H1 (cell line): ENCODE measurements around the gene PLEKHM3. TPM values are rescaled to one million over a fixed set of nuclear protein-coding genes. Genes with fewer than 3 reads are reported as not detected.

Experiments
- BCL11A ChIP-seq, 2 experiments: IDR thresholded peaks; one replicate each; pipeline ENCODE4 v1.6.1; 2011; ENCODE audit warnings: low read depth in 2 of 2, low read length in 2 of 2, mild to moderate bottlenecking in 2 of 2
- GABPA ChIP-seq: IDR thresholded peaks from 2 replicates; pipeline ENCODE4 v1.6.1; 2011; ENCODE audit warnings: mild to moderate bottlenecking, low read length, moderate library complexity, borderline replicate concordance; ENCODE audit not compliant: insufficient read depth
- RAD21 ChIP-seq, 2 experiments: IDR thresholded peaks in 1 of 2; conservative IDR thresholded peaks in 1 of 2; 2 replicates each; pipeline ENCODE4 v1.6.1; 2011; ENCODE audit warnings: low read depth in 2 of 2, low read length in 2 of 2, improper control_type of control experiment in 1 of 2, inconsistent platforms in 1 of 2, mild to moderate bottlenecking in 1 of 2, moderate library complexity in 1 of 2
- TAF1 ChIP-seq: IDR thresholded peaks from 2 replicates; pipeline ENCODE4 v1.6.1; 2011; ENCODE audit warnings: mild to moderate bottlenecking, low read depth, low read length
- TEAD4 ChIP-seq: IDR thresholded peaks from 2 replicates; pipeline ENCODE4 v1.6.1; 2012; ENCODE audit warnings: low read depth, low read length, inconsistent platforms, mixed read lengths
- polyA plus RNA-seq, 7 experiments: library from polyadenylated mRNA; depleted of rRNA in 3 of 7; stranded (reverse) in 5 of 7; unstranded in 2 of 7; fragments of >200 nt in 5 of 7; fragments of 200-250 nt in 2 of 7; gene quantifications; 1 replicate in 5 of 7; 2 replicates in 1 of 7; 4 replicates in 1 of 7; pipeline versions ENCODE4 v1.2.1 to v1.2.3, GENCODE V29; 2011 to 2013; ENCODE audit warnings: missing spikeins in 2 of 7, mixed read lengths in 2 of 7
- total RNA-seq: library from RNA; stranded (reverse); fragmentation: NEBNext Ultra II Directional; extraction: Animal tissue kit (Norgen Biotek cat#: 25700); gene quantifications from 2 replicates; pipeline ENCODE4 v1.2.1, GENCODE V29; 2021
- TF ChIP-seq, protein P1 (sequence below): fragments of 300-600 bp; sonication (generic); IDR thresholded peaks from 2 replicates; pipeline ENCODE4 v1.7.1; 2012; ENCODE audit warnings: low read length, moderate library complexity, mild to moderate bottlenecking, inconsistent platforms; ENCODE audit not compliant: insufficient replicate concordance

PLEKHM3 gene
- total and polyA plus RNA-seq, 2 of the 8 experiments (the other 6 are each of a cell fraction or from before 2014, with no cell fraction given) = 2.3 to 5.8 TPM

DNA sequence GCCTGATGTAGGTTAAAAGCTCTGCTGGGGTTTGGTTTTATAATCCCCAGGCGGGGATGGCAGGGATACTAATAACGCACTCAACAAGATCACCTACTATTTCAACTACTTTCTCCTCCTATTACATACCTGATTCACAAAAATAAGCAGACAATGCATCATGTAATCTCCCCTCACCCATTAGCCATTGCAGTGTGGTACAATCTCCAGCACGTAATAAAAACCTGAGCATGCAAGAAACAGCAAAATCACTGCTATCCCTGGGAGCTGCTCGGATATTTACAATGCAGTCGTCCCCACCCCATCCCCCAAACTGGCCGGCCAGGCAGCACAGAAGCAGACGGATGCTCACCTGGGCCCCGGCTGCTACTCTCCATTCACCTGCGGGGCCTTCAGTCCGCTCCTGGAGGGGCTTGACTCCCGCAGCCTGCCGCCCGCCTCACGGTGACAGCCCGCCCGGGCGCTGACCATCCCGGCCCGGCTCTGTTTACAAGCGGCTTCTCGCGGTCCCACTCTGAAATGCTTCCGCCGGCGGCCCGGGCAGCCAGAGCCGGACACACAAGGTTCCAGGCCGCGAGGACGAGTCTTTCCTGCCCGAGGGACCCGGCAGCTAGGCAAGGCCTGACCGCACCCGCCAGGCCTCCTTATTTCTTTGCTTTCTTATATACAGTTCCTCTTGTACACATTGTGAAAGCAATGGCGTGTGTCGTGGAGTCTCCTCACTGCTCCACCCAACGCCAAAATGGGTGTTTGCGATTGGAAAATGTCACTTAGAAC, at the start of gene PLEKHM3 (continued):
- TF ChIP-seq, protein P1, sequence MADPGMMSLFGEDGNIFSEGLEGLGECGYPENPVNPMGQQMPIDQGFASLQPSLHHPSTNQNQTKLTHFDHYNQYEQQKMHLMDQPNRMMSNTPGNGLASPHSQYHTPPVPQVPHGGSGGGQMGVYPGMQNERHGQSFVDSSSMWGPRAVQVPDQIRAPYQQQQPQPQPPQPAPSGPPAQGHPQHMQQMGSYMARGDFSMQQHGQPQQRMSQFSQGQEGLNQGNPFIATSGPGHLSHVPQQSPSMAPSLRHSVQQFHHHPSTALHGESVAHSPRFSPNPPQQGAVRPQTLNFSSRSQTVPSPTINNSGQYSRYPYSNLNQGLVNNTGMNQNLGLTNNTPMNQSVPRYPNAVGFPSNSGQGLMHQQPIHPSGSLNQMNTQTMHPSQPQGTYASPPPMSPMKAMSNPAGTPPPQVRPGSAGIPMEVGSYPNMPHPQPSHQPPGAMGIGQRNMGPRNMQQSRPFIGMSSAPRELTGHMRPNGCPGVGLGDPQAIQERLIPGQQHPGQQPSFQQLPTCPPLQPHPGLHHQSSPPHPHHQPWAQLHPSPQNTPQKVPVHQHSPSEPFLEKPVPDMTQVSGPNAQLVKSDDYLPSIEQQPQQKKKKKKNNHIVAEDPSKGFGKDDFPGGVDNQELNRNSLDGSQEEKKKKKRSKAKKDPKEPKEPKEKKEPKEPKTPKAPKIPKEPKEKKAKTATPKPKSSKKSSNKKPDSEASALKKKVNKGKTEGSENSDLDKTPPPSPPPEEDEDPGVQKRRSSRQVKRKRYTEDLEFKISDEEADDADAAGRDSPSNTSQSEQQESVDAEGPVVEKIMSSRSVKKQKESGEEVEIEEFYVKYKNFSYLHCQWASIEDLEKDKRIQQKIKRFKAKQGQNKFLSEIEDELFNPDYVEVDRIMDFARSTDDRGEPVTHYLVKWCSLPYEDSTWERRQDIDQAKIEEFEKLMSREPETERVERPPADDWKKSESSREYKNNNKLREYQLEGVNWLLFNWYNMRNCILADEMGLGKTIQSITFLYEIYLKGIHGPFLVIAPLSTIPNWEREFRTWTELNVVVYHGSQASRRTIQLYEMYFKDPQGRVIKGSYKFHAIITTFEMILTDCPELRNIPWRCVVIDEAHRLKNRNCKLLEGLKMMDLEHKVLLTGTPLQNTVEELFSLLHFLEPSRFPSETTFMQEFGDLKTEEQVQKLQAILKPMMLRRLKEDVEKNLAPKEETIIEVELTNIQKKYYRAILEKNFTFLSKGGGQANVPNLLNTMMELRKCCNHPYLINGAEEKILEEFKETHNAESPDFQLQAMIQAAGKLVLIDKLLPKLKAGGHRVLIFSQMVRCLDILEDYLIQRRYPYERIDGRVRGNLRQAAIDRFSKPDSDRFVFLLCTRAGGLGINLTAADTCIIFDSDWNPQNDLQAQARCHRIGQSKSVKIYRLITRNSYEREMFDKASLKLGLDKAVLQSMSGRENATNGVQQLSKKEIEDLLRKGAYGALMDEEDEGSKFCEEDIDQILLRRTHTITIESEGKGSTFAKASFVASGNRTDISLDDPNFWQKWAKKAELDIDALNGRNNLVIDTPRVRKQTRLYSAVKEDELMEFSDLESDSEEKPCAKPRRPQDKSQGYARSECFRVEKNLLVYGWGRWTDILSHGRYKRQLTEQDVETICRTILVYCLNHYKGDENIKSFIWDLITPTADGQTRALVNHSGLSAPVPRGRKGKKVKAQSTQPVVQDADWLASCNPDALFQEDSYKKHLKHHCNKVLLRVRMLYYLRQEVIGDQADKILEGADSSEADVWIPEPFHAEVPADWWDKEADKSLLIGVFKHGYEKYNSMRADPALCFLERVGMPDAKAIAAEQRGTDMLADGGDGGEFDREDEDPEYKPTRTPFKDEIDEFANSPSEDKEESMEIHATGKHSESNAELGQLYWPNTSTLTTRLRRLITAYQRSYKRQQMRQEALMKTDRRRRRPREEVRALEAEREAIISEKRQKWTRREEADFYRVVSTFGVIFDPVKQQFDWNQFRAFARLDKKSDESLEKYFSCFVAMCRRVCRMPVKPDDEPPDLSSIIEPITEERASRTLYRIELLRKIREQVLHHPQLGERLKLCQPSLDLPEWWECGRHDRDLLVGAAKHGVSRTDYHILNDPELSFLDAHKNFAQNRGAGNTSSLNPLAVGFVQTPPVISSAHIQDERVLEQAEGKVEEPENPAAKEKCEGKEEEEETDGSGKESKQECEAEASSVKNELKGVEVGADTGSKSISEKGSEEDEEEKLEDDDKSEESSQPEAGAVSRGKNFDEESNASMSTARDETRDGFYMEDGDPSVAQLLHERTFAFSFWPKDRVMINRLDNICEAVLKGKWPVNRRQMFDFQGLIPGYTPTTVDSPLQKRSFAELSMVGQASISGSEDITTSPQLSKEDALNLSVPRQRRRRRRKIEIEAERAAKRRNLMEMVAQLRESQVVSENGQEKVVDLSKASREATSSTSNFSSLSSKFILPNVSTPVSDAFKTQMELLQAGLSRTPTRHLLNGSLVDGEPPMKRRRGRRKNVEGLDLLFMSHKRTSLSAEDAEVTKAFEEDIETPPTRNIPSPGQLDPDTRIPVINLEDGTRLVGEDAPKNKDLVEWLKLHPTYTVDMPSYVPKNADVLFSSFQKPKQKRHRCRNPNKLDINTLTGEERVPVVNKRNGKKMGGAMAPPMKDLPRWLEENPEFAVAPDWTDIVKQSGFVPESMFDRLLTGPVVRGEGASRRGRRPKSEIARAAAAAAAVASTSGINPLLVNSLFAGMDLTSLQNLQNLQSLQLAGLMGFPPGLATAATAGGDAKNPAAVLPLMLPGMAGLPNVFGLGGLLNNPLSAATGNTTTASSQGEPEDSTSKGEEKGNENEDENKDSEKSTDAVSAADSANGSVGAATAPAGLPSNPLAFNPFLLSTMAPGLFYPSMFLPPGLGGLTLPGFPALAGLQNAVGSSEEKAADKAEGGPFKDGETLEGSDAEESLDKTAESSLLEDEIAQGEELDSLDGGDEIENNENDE = no peak
- TF ChIP-seq TAF1 = peak; percentile 98
- peak; percentile 55; the same call in 1 of the 2 replicates for TF ChIP-seq TEAD4
- peak; percentile 23 to 47; a peak in 3 of 4 replicates for TF ChIP-seq RAD21 (IDR thresholded peaks at IDR 0.05 in 1 of 2, conservative IDR thresholded peaks at IDR 0.05 in 1 of 2; ENCODE audit: low read depth in 2 of 2, low read length in 2 of 2)
- TF ChIP-seq GABPA = peak; percentile 95
- no peak for TF ChIP-seq BCL11A (IDR thresholded peaks at IDR 0.05; ENCODE audit: low read depth in 2 of 2, low read length in 2 of 2)
